ENCODE measurements around the gene DIPK1A.
"Not testable (repeated sequence)": the region's sequence is repeated elsewhere in the genome, so short reads cannot be mapped to it uniquely, and the experiment has no call there.

The DIPK1A gene

DNA sequence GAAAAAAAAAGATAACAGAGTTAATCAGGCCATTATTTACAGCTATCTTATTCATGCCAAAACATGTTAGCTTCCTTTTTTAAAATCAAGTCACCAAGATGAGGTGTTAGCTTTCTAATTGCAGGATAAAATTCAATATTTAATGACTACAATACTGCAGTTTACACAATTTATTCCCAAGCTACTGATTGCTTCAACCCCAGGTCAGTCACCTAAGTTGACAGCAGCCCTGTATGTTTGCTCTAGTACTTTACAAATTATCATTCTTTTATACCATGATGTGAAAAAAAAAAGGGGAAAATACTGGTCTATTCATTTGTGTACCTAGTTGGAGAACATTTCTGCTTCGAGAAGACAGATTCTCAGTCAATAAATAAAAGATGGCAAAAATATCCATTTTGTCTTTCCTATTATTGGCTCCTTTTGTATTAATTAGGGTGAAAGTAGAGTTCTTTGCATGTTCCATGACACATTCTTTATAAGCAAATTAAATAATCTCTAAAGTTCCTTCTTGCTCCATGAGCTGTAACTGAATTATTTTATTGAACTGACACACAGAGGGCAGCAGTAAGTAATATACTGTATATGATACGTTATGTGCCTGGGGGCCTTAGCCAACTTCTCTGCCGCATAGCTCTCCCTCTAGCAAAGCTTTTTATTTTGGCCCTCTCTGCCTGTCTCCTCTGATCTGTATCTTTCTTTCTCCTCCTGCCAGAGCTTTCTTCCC, 48.0 kb downstream of the DIPK1A start:
- no peak for DNase-seq

- DNase-seq = no peak
Measured at GRCh38 chr1:92910081-92910480, 51.2 kb downstream of the DIPK1A start.

DNA sequence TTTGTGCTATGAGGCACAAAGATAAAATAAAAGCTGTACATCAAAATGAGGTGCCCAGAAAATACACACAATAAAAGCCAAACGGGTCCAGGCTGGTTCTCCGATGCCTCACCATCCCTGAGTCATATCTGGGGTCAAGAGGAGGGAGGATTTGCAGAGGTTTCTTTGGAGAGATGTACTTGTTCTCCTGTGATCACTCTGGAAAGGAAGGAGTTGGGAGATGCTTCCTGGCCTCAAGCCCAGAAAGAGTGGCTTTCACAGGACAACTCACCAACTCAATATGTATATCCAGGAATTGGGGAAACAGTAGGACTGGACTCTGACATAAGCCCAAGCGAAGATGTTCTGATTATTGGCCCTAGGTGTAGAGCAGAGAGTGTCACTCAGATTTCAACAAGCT, 51.9 kb downstream of the DIPK1A start:
- DNase-seq = no peak

DNA sequence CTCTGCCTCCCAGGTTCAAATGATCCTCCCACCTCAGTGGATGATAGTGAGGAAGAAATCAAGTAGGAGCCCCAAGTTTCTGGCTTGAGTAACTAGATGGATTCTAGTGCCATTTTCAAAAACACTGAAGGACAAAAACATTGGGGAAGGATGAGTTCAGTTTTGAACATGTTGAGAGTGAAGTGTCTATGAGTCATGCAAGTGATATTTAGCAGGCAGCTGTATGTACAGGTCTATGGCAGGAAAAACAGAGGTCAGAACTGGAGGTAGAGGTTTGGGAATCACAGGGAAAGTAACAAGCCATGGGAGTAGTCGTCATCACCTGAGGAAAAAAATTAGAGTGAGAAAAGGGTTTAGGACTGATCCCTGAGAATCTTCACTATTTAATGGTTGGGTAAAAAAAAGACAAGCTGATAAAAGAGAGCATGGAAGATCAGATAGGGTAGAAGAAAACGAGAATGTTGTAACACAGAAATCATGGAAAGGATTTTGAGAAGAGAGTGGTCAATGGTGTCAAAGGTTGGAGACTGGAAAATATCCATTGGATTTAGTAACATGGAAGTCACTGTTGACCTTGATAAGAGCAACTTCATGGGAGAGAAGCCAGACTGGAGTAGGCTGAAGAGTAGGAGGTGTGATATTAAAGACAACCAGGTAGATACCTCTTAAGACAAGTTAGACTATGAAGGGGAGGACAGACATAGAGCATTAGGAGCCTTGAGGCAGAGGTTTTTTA, 53.1 kb downstream of the DIPK1A start:
- no peak for DNase-seq

DNA sequence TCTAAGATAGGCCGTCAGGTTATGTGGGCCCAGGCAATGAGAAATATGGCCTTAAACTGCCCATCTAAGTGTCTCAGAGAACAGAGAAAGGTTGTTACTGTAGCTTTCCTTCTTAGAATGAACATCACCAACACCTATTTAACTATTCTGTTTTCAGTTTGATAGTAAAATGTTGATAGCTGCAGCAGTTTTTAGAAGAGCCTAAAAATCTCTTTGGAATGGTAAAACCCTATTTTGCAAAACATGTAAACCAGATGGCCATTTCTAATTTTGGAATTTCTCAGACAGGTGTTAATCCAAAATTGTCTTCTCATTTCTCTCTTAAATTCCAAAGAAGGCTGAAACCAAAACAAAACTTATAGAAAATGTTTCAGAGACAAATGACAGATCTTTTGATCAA, 57.5 kb downstream of the DIPK1A start:
- DNase-seq = no peak

- DNase-seq = no peak
Measured at GRCh38 chr1:92902406-92902744, 58.9 kb downstream of the DIPK1A start.

- no peak for DNase-seq
Measured at GRCh38 chr1:92901699-92902405, 59.4 kb downstream of the DIPK1A start.

DNA sequence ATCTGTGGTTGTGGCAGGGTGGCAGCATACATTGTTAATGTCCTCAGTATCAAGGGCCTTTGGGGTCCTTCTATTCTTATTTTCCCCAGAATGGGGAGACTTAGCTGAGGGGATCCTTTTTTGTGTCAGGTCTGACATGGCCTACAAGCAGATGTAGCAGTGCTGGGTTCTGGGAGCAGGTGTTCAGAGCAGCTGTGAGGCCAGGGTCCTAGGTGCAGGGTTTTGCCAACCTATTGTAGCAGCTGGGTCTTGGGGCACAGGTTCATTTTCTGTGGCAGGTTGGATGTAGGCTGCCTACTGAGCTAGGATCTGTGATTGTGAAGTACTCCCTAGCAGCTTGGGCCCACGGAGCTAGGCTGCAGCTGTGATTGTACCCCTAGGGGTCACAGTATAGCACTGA, 60.1 kb downstream of the DIPK1A start:
- no peak for DNase-seq

DNA sequence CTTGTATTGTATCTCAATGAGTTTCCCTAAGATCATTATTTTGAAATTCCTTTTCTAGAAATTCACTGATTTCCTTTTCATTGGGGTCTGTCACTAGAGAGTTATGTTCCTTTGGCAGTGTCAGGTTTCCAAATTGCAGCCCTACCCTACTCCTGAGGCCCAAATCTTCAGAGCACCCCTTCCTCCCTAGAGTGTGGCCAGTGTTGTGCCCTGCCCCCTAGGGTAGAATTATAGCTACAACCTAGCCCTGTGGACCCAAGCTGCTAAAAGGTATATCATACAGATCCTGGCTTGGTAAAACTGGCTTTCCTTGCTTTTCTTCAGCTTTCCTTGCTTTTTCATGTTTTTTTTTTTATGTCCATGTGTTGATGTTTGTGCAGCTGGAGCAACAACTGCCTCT, 60.7 kb downstream of the DIPK1A start:
- DNase-seq = no peak

GRCh38 chr1:92899780-92900179, 61.5 kb downstream of the DIPK1A start:
- DNase-seq = no peak

GRCh38 chr1:92898053-92898452, 63.2 kb downstream of the DIPK1A start:
- DNase-seq = not testable (repeated sequence)

GRCh38 chr1:92887465-92887864, 73.8 kb downstream of the DIPK1A start:
- no peak for DNase-seq

DNA sequence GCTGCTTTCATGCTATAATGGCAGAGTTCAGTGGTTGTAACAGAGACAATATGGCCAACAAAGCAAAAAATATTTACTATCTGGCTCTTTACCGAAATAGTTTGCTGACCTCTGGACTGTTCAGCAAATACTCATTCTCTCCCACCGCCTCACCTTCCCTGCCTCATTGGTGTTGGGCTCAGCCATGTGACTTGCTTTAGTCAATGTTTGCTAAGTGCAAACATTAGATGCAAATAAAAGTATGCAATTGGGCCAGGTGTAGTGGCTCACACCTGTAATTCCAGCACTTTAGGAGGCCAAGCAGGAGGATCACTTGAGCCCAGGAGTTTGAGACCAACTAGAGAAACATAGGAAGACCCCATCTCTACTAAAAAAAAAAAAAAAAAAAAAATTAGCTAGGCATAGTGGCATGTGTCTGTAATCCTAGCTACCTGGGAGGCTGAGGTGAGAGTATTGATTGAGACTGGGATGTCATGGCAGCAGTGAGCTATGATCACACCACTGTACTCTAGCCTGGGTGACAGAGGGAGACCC, 74.3 kb downstream of the DIPK1A start:
- DNase-seq = no peak

DNA sequence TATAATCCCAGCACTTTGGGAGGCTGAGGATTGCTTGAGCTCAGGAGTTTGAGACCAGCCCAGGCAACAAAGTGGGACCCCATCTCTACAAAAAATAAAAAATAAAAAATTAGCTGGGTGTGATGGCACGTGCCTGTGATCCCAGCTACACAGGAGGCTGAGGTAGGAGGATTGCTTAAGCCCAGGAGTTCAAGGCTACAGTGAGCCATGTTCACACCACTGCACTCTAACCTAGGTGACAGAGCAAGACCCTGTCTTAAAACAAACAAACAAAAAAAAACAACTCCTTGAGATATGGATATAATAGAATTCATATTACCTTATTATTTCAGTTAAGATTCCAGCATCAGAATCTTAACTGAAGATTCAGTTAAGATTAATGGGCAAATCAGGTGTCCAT, 77.1 kb downstream of the DIPK1A start:
- DNase-seq = no peak

DNA sequence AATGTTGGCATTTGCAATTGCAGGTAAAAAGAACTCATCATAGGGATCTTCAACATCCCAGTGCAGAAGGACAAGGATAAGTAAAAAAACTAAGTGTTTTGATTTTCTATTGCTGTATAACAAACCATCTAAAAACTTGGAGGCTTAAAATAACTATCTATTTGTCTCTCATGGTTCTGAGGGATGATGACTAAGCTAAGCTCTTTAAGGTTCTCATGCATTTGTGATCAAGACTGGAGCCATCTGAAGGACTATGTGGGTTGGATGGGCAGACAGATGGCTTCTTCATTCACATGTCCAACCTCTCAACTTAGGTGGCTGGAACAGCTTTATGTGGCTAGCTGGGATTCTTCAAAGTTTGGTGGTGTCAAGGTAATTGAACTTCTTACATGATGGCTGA, 78.0 kb downstream of the DIPK1A start:
- DNase-seq = no peak

DNA sequence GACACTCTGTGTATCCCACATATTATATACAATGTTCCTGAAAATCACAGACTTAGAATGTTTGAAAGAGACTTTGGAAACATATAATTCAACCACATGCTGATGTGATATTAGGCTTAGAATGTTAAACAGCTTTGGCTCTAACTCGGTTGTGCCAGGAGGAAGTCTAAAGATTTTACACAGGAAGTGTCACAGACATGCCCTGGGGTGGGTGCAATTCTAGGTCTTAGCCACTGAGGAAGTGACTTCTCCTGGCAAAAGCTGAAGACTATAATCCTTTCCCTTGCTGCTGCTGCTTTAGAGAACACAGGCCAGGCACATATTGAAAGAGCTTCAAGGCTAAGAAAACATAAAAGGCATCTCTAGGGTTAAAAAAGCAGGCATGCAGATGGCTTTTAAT, 78.4 kb downstream of the DIPK1A start:
- DNase-seq = peak; percentile 16

DNA sequence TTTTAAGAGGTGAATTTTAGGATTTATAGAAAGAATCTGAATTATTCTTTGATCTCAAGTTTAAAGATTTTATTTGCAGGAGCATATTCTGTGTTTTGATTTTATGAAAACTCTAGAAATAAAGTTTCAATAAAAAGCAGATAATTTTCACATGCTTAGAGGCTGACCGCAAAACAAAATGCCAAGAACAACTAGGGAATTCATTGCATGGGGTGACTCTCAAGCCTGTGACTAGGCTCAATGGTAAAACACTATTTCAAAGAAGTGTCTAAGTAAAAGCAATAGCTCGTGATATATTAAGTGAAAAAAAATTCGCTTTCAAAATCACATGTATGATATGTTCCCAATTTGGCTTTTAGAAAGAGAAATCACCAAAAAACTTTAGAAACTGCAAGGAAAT, 79.9 kb downstream of the DIPK1A start:
- no peak for DNase-seq

- DNase-seq = no peak
Measured at GRCh38 chr1:92879316-92879968, 81.8 kb downstream of the DIPK1A start.

DNA sequence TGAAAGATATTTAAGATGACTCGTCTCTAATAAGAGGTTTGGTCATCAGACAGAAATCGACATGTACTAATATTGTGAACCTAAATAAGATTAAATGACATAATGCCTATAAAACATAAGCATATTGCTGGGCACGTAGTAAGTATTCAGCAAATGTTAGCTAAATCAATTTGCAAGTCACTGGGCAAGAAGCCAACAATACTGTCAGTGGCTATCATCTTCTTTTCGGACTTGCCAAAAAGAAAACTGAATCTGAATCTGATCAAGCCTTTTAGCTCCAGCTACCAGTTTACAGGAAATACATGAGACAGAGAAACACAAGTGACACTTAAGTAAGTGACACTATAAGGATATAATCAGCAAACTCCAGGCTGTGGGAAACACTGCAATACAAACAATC, 83.5 kb downstream of the DIPK1A start:
- DNase-seq = no peak

GRCh38 chr1:92877081-92877711, 84.1 kb downstream of the DIPK1A start:
- DNase-seq = no peak

- no peak for DNase-seq
Measured at GRCh38 chr1:92876351-92876750, 84.9 kb downstream of the DIPK1A start.

- DNase-seq = no peak
Measured at GRCh38 chr1:92874987-92875386, 86.3 kb downstream of the DIPK1A start.

GRCh38 chr1:92872719-92873118, 88.5 kb downstream of the DIPK1A start:
- DNase-seq = no peak
